DOHH2 (cell line): ENCODE data around the gene EDEM2.

Source experiments
- H3F3A ChIP-seq: fragments of 200-600 bp; sonication (generic), shearing (Covaris generic); 2 replicates; pipeline ENCODE4 v1.6.0; 2016; ENCODE audit warnings: antibody characterized with exemption, mild to moderate bottlenecking; ENCODE audit not compliant: control insufficient read depth, insufficient read depth
- H3K27ac ChIP-seq: fragments of 200-600 bp; sonication (generic); 2 replicates; pipeline ENCODE4 v1.5.1; 2014; ENCODE audit warnings: low read depth, mild to moderate bottlenecking, low read length, moderate library complexity
- H3K27me3 ChIP-seq: fragments of 200-600 bp; sonication (generic); 2 replicates; pipeline ENCODE4 v1.6.1; 2014; ENCODE audit warnings: mild to moderate bottlenecking, low read length, mixed read lengths; ENCODE audit not compliant: control insufficient read depth
- H3K36me3 ChIP-seq: fragments of 200-600 bp; sonication (generic); 2 replicates; pipeline ENCODE4 v1.6.1; 2014; ENCODE audit warnings: mild to moderate bottlenecking, low read length, moderate library complexity, mixed read lengths; ENCODE audit not compliant: control insufficient read depth
- H3K4me1 ChIP-seq: fragments of 200-600 bp; sonication (generic); 2 replicates; pipeline ENCODE4 v1.6.1; 2014; ENCODE audit warnings: mild to moderate bottlenecking, low read length, mixed read lengths; ENCODE audit not compliant: control insufficient read depth
- H3K4me2 ChIP-seq: fragments of 200-600 bp; sonication (generic); 2 replicates; pipeline ENCODE4 v1.6.0; 2014; ENCODE audit warnings: mild to moderate bottlenecking, low read length, moderate library complexity
- H3K4me3 ChIP-seq: fragments of 200-600 bp; sonication (generic); 2 replicates; pipeline ENCODE4 v1.5.1; 2014; ENCODE audit warnings: mild to moderate bottlenecking, low read length, mixed read lengths
- H3K79me2 ChIP-seq: fragments of 200-600 bp; sonication (generic); 2 replicates; pipeline ENCODE4 v1.6.1; 2014; ENCODE audit warnings: mild to moderate bottlenecking, low read length, mixed read lengths; ENCODE audit not compliant: control insufficient read depth
- H3K9me2 ChIP-seq: fragments of 200-600 bp; sonication (generic); replicated peaks from 2 replicates; pipeline ENCODE4 v1.6.1; 2014; ENCODE audit warnings: mild to moderate bottlenecking, low read length, mixed read lengths; ENCODE audit not compliant: control insufficient read depth
- H3K9me3 ChIP-seq: fragments of 200-600 bp; sonication (generic); 2 replicates; pipeline ENCODE4 v1.6.1; 2014; ENCODE audit warnings: antibody characterized with exemption, low read length, mixed read lengths; ENCODE audit not compliant: control insufficient read depth, insufficient read depth
- H4K20me1 ChIP-seq: fragments of 200-600 bp; sonication (generic); 2 replicates; pipeline ENCODE4 v1.6.0; 2014; ENCODE audit warnings: low read depth, mild to moderate bottlenecking, antibody characterized with exemption, low read length, moderate library complexity; ENCODE audit not compliant: control insufficient read depth, insufficient read depth
- EZH2phosphoT487 ChIP-seq: fragments of 200-600 bp; sonication (generic); IDR thresholded peaks from 2 replicates; pipeline ENCODE4 v1.6.1; 2017; ENCODE audit warnings: borderline replicate concordance, mild to moderate bottlenecking, antibody characterized with exemption, low read length, moderate library complexity, mixed read lengths
- TF ChIP-seq, protein P1 (sequence below): fragments of 200-600 bp; sonication (generic); IDR thresholded peaks from one replicate; pipeline ENCODE4 v1.5.1; 2014; ENCODE audit warnings: antibody characterized with exemption, mild to moderate bottlenecking, low read depth, low read length; ENCODE audit not compliant: poor library complexity, severe bottlenecking

The EDEM2 gene

DNA sequence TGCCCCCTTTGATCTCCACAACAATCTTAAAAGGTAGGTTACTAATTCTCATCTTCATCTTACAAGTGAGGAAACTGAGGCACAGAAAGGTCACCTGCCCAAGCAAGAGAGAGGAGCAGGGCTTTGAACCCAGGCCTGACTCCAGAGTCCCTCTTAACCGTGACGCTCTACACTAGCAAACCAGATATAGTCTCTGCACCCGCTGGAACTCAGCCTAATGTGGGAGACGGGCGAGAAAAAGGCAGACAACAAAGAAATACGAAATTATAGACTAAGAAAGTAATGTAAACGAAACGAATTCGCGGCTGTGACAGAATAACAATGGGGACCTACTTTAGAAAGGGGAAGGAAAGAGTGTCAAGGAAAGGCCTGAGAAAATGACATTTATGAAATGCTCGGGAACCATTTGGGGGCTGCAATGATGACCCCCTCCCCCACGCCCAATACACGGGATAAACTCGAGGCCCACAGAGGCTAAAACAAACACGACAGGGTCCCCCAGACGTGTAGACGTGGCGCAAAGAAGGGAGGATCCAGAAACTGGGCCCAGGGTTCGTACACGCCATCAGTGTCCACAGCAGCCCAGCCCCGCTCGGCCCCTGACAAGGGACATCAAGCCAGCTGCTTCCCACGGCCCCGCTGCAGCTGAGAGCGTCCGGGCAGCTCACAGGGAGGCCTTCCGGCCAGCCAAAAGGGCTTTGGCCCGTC lies 55.2 kb downstream of the EDEM2 start:
- H3K79me2 ChIP-seq = peaks cover 55% of the 10 kb centered on the region
- H3F3A ChIP-seq = peaks cover 12% of the 10 kb centered on the region
- no peaks in the 10 kb centered on the region for H3K9me3 ChIP-seq
- H3K36me3 ChIP-seq = peaks cover 14% of the 10 kb centered on the region; the same call in 1 of the 2 replicates
- H3K4me1 ChIP-seq = peaks cover 23% of the 10 kb centered on the region
- TF ChIP-seq EZH2phosphoT487 = no peak
- TF ChIP-seq, protein P1, sequence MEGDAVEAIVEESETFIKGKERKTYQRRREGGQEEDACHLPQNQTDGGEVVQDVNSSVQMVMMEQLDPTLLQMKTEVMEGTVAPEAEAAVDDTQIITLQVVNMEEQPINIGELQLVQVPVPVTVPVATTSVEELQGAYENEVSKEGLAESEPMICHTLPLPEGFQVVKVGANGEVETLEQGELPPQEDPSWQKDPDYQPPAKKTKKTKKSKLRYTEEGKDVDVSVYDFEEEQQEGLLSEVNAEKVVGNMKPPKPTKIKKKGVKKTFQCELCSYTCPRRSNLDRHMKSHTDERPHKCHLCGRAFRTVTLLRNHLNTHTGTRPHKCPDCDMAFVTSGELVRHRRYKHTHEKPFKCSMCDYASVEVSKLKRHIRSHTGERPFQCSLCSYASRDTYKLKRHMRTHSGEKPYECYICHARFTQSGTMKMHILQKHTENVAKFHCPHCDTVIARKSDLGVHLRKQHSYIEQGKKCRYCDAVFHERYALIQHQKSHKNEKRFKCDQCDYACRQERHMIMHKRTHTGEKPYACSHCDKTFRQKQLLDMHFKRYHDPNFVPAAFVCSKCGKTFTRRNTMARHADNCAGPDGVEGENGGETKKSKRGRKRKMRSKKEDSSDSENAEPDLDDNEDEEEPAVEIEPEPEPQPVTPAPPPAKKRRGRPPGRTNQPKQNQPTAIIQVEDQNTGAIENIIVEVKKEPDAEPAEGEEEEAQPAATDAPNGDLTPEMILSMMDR = no peak
- peak overlapping the region; percentile 35; the same call in 1 of the 2 replicates for H3K27ac ChIP-seq
- H4K20me1 ChIP-seq = peaks cover 12% of the 10 kb centered on the region; the same call in 1 of the 2 replicates
- peak overlapping the region; percentile 96 for H3K4me3 ChIP-seq
- H3K4me2 ChIP-seq = peak overlapping the region; percentile 95
- H3K9me2 ChIP-seq = no peaks in the 10 kb centered on the region
- no peaks in the 10 kb centered on the region for H3K27me3 ChIP-seq

DNA sequence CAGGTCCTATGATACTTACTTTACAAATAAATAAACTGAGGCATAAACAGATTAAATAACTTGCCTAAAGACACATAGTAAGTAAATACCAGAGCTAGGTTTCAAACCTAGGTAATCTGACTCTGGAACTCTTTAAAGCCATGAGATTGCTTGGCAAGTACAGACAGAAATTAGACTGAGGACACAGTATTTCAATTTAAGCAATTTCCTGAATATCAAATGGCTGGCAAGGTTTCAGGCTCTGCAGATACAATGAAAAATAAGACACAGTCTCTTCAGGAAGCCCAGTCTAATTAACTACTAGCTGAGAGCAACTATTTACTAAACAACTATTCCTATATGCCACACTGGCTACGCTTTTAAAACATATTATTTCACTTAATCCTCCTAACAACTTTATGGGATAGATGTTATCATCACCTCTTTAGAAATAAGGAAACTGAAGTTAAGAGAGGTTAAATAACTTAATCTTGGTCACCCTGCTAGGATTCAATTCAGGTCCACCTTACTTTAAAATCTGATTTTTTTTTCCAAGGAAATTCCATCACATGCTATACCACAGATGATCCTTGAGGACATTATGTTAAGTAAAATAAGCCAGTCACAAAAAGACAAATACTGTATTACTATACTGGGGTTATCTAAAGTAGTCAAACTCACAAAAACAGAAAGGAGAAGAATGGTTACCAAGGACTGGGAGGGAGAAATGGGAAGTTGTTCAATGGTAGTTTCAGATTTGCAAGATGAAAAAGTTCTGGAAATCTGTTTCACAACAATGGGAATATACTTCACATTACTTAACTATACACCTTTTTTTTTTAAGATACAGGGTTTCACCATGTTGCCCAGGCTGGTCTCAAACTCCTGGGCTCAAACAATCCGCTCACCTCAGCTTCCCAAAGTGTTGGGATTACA lies 58.6 kb downstream of the EDEM2 start:
- H3K79me2 ChIP-seq = peaks cover 83% of the 10 kb centered on the region
- H3K9me2 ChIP-seq = no peaks in the 10 kb centered on the region
- peaks cover 23% of the 10 kb centered on the region for H3K4me1 ChIP-seq
- H3K4me2 ChIP-seq = no peak overlapping the region
- H3K36me3 ChIP-seq = peaks cover 14% of the 10 kb centered on the region; the same call in 1 of the 2 replicates
- H3K27ac ChIP-seq = no peak overlapping the region
- H3K27me3 ChIP-seq = no peaks in the 10 kb centered on the region
- no peaks in the 10 kb centered on the region for H3K9me3 ChIP-seq
- peaks cover 5% of the 10 kb centered on the region; the same call in 1 of the 2 replicates for H3F3A ChIP-seq
- H3K4me3 ChIP-seq = no peak overlapping the region
- H4K20me1 ChIP-seq = peaks cover 12% of the 10 kb centered on the region; the same call in 1 of the 2 replicates
- TF ChIP-seq, protein P1 = no peak
- TF ChIP-seq EZH2phosphoT487 = no peak

DNA sequence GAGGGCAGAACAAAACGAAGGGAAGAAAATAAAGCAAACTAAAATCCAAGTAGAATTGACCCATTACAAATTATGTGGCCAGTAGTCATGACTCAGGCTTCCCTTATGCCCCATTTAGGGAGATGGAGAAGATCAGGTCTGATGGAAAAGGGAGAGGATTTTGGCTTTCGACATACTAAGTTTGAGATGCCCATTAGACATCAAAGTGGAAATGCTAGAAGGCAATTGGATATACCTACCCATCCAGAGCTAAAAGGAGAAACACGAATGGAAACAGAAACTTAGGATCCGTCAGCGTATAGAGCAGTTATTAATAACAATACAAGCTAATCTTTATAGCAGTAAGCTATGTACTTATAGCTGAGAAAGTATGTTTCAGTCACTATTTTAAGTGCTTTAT lies 59.3 kb downstream of the EDEM2 start:
- Histone ChIP-seq H3K4me3 (no peak overlapping the region), H3K4me1 (peaks cover 16% of the 10 kb centered on the region), H3K9me3 (no peaks in the 10 kb centered on the region), H4K20me1 (peaks cover 12% of the 10 kb centered on the region; the same call in 1 of the 2 replicates), H3K27ac (no peak overlapping the region), H3K36me3 (peaks cover 14% of the 10 kb centered on the region; the same call in 1 of the 2 replicates), H3K79me2 (peaks cover 90% of the 10 kb centered on the region), H3K27me3 (no peaks in the 10 kb centered on the region), H3K4me2 (no peak overlapping the region), H3K9me2 (no peaks in the 10 kb centered on the region), H3F3A (peaks cover 5% of the 10 kb centered on the region; the same call in 1 of the 2 replicates)
- TF ChIP-seq, protein P1 = no peak
- no peak for TF ChIP-seq EZH2phosphoT487
